PC-3 (cell line): Measurements from ENCODE around the gene IARS1. TPM values are rescaled to one million over a fixed set of nuclear protein-coding genes. Genes with fewer than 3 reads are reported as not detected.

Source experiments
- ATAC-seq: fragments of 200-7000 bp; cut with Tn5 transposase; 2 replicates; pipeline ENCODE4 v1.9.1; 2020; ENCODE audit warnings: mild to moderate bottlenecking, moderate library complexity
- BruUV-seq: library from RNA; stranded (reverse); fragments of 400-500 nt; replicated peaks from 2 replicates; lab custom pipeline; 2021; lab: Mats Ljungman, UMichigan
- CTCF ChIA-PET: fragments of 300-600 bp; sonication (Branson Sonifier 250); formaldehyde crosslinking; loops from one replicate; lab custom pipeline; 2022; ENCODE audit warnings: antibody characterized with exemption; lab: Charles Lee
- POLR2A ChIA-PET: fragments of 300-600 bp; sonication (Branson Sonifier 250); formaldehyde crosslinking; loops from one replicate; lab custom pipeline; 2022; ENCODE audit warnings: antibody characterized with exemption; ENCODE audit not compliant: unreplicated experiment; lab: Charles Lee
- DNase-seq: peaks from one replicate; pipeline ENCODE4 v3.0.0-alpha.2; 2015
- H2AFZ ChIP-seq: fragments of 300-600 bp; sonication (generic); 2 replicates; pipeline ENCODE4 v1.6.0; 2016; ENCODE audit warnings: antibody characterized with exemption, low read length
- H3F3A ChIP-seq: fragments of 300-600 bp; sonication (generic); one replicate; pipeline ENCODE4 v1.6.0; 2017; ENCODE audit warnings: antibody characterized with exemption, low read length, control low read depth, mild to moderate bottlenecking; ENCODE audit not compliant: unreplicated experiment
- H3K27ac ChIP-seq: fragments of 300-600 bp; sonication (generic); 2 replicates; pipeline ENCODE4 v1.5.1; 2016; ENCODE audit warnings: mild to moderate bottlenecking, low read length
- H3K27me3 ChIP-seq: fragments of 300-600 bp; sonication (generic); 2 replicates; pipeline ENCODE4 v1.6.1; 2016; ENCODE audit warnings: low read length, mixed read lengths
- H3K36me3 ChIP-seq: fragments of 300-600 bp; sonication (generic); 2 replicates; pipeline ENCODE4 v1.6.1; 2016; ENCODE audit warnings: low read depth, mixed run types, low read length, mixed read lengths
- H3K4me1 ChIP-seq: fragments of 300-600 bp; sonication (generic); 2 replicates; pipeline ENCODE4 v1.5.1; 2016; ENCODE audit warnings: low read length; ENCODE audit not compliant: insufficient read depth
- H3K4me2 ChIP-seq: fragments of 300-600 bp; sonication (generic); 2 replicates; pipeline ENCODE4 v1.6.0; 2016; ENCODE audit warnings: low read length
- H3K4me3 ChIP-seq: fragments of 300-600 bp; sonication (generic); 2 replicates; pipeline ENCODE4 v1.5.1; 2016; ENCODE audit warnings: mild to moderate bottlenecking, low read length, mixed read lengths
- H3K79me2 ChIP-seq: fragments of 300-600 bp; sonication (generic); 2 replicates; pipeline ENCODE4 v1.6.1; 2017; ENCODE audit warnings: low read length, mixed read lengths
- H3K9ac ChIP-seq: fragments of 300-600 bp; sonication (generic); 2 replicates; pipeline ENCODE4 v1.6.0; 2016; ENCODE audit warnings: mild to moderate bottlenecking, low read length
- H3K9me2 ChIP-seq: fragments of 300-600 bp; sonication (generic); replicated peaks from 2 replicates; pipeline ENCODE4 v1.6.1; 2016; ENCODE audit warnings: mixed run types, low read length, mixed read lengths
- H3K9me3 ChIP-seq: fragments of 300-600 bp; sonication (generic); 2 replicates; pipeline ENCODE4 v1.6.1; 2016; ENCODE audit warnings: low read length, mixed read lengths
- H4K20me1 ChIP-seq: fragments of 300-600 bp; sonication (generic); 2 replicates; pipeline ENCODE4 v1.6.1; 2016; ENCODE audit warnings: low read length, mixed read lengths
- EZH2 ChIP-seq: fragments of 300-600 bp; sonication (generic); IDR thresholded peaks from one replicate; pipeline ENCODE4 v1.6.1; 2017; ENCODE audit warnings: antibody characterized with exemption, mild to moderate bottlenecking, low read length; ENCODE audit not compliant: unreplicated experiment
- EZH2phosphoT487 ChIP-seq: fragments of 300-600 bp; sonication (generic); IDR thresholded peaks from 2 replicates; pipeline ENCODE4 v1.6.1; 2018; ENCODE audit warnings: mild to moderate bottlenecking, antibody characterized with exemption, low read length, borderline replicate concordance
- intact Hi-C: fragments of 100-400 bp; cut with micrococcal nuclease; formaldehyde crosslinking; loops from 2 replicates; pipeline ENCODE4 v1.9.0; 2023
- total RNA-seq: library from RNA; depleted of rRNA; stranded (reverse); fragments of >200 nt; gene quantifications from 2 replicates; pipeline ENCODE4 v1.2.3, GENCODE V29; 2014
- TF ChIP-seq, protein P1 (sequence below): fragments of 300-600 bp; sonication (generic); conservative IDR thresholded peaks from 2 replicates; pipeline ENCODE4 v1.5.1; 2017; ENCODE audit warnings: antibody characterized with exemption, low read depth, mild to moderate bottlenecking, low read length

IARS1 gene
- total RNA-seq, 1 experiment from 2014 or later: 128 TPM

- Histone ChIP-seq H3K9ac (no peak overlapping the region), H3K27ac (no peak overlapping the region), H3K9me2 (no peaks in the 10 kb centered on the region), H3K36me3 (peaks cover 47% of the 10 kb centered on the region), H3F3A (no peaks in the 10 kb centered on the region), H2AFZ (no peak overlapping the region), H3K4me3 (no peak overlapping the region), H3K4me2 (no peak overlapping the region), H3K79me2 (peaks cover 6% of the 10 kb centered on the region; the same call in 1 of the 2 replicates), H3K27me3 (no peaks in the 10 kb centered on the region), H3K4me1 (no peaks in the 10 kb centered on the region), H4K20me1 (no peaks in the 10 kb centered on the region), H3K9me3 (no peaks in the 10 kb centered on the region)
- ChIA-PET CTCF (no interaction called here), POLR2A (no interaction called here)
- ATAC-seq (no peak), DNase-seq (no peak)
- BruUV-seq: no TSS peak
- intact Hi-C loops: no loop called here
- TF ChIP-seq EZH2 (no peak), EZH2phosphoT487 (no peak)
- TF ChIP-seq, protein P1, sequence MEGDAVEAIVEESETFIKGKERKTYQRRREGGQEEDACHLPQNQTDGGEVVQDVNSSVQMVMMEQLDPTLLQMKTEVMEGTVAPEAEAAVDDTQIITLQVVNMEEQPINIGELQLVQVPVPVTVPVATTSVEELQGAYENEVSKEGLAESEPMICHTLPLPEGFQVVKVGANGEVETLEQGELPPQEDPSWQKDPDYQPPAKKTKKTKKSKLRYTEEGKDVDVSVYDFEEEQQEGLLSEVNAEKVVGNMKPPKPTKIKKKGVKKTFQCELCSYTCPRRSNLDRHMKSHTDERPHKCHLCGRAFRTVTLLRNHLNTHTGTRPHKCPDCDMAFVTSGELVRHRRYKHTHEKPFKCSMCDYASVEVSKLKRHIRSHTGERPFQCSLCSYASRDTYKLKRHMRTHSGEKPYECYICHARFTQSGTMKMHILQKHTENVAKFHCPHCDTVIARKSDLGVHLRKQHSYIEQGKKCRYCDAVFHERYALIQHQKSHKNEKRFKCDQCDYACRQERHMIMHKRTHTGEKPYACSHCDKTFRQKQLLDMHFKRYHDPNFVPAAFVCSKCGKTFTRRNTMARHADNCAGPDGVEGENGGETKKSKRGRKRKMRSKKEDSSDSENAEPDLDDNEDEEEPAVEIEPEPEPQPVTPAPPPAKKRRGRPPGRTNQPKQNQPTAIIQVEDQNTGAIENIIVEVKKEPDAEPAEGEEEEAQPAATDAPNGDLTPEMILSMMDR: no peak
These were observed 20.1 kb upstream of the IARS1 start for GRCh38 chr9:92313624-92314012.

- ChIA-PET POLR2A (no interaction called here), CTCF (interaction anchor here (0.6 kb wide), 1 partner anchor 171 kb away, joined by 6 read pairs; no protein-coding TSS in a partner anchor)
- Histone ChIP-seq H3F3A (no peaks in the 10 kb centered on the region), H3K36me3 (peaks cover 47% of the 10 kb centered on the region), H3K27me3 (no peaks in the 10 kb centered on the region), H3K4me1 (no peaks in the 10 kb centered on the region), H3K27ac (no peak overlapping the region), H3K9me2 (no peaks in the 10 kb centered on the region), H3K79me2 (peaks cover 6% of the 10 kb centered on the region; the same call in 1 of the 2 replicates), H2AFZ (no peak overlapping the region), H3K9me3 (no peaks in the 10 kb centered on the region), H3K4me3 (no peak overlapping the region), H3K9ac (no peak overlapping the region), H4K20me1 (no peaks in the 10 kb centered on the region), H3K4me2 (no peak overlapping the region)
- intact Hi-C loops: no loop called here
- BruUV-seq: no TSS peak
- ATAC-seq: no peak
- TF ChIP-seq, protein P1: no peak
- no peak for TF ChIP-seq EZH2phosphoT487
- DNase-seq: no peak
These were observed 19.6 kb upstream of the IARS1 start for GRCh38 chr9:92312887-92313623.

- no peak overlapping the region for H3K4me3 ChIP-seq
- no peak overlapping the region for H3K27ac ChIP-seq
- CTCF ChIA-PET: no interaction called here
- no peak overlapping the region for H3K4me2 ChIP-seq
- no peaks in the 10 kb centered on the region for H3K9me2 ChIP-seq
- intact Hi-C loops: no loop called here
- no peak for DNase-seq
- no peak overlapping the region for H3K9ac ChIP-seq
- H4K20me1 ChIP-seq: no peaks in the 10 kb centered on the region
- no peak overlapping the region for H2AFZ ChIP-seq
- peaks cover 6% of the 10 kb centered on the region; the same call in 1 of the 2 replicates for H3K79me2 ChIP-seq
- no peaks in the 10 kb centered on the region for H3K9me3 ChIP-seq
- no peaks in the 10 kb centered on the region for H3K27me3 ChIP-seq
- no peaks in the 10 kb centered on the region for H3K4me1 ChIP-seq
- TF ChIP-seq EZH2phosphoT487 (no peak), EZH2 (no peak)
- TF ChIP-seq, protein P1: no peak
- no peak for ATAC-seq
- H3F3A ChIP-seq: no peaks in the 10 kb centered on the region
- BruUV-seq: no TSS peak
- peaks cover 52% of the 10 kb centered on the region for H3K36me3 ChIP-seq
- POLR2A ChIA-PET: no interaction called here
These were observed 17.1 kb upstream of the IARS1 start for GRCh38 chr9:92310562-92310961.
